Endothelial cell of umbilical vein (primary cell): ENCODE data around the gene PRIM2. TPM values are rescaled to one million over a fixed set of nuclear protein-coding genes. Genes with fewer than 3 reads are reported as not detected.

ENCODE experiments used
- BruUV-seq: library from RNA; stranded (reverse); fragments of 400-500 nt; replicated peaks from 2 replicates; lab custom pipeline; 2021; lab: Mats Ljungman, UMichigan
- CTCF ChIA-PET: fragments of 300-600, 350-600 bp; sonication (Branson Sonifier 250); formaldehyde crosslinking; loops from one replicate; lab custom pipeline; 2021; ENCODE audit warnings: antibody characterized with exemption, inconsistent platforms; lab: Charles Lee
- POLR2A ChIA-PET: fragments of 300-600, 350-600 bp; sonication (Branson Sonifier 250); formaldehyde crosslinking; loops from one replicate; lab custom pipeline; 2021; ENCODE audit warnings: antibody characterized with exemption, inconsistent platforms; lab: Charles Lee
- DNase-seq: peaks from one replicate; pipeline ENCODE4 v3.0.0-alpha.2; 2011; ENCODE audit warnings: low read depth, low spot score
- FAIRE-seq: peaks from 2 replicates; lab custom pipeline; 2011; peaks lifted over from hg19 to GRCh38; lab: Jason Lieb, UNC
- H2AFZ ChIP-seq: 2 replicates; pipeline ENCODE4 v1.6.0; 2012; ENCODE audit warnings: low read depth, low read length, control low read depth, inconsistent platforms
- H3K27ac ChIP-seq: 2 replicates; pipeline ENCODE4 v1.5.1; 2011; ENCODE audit warnings: low read depth, mild to moderate bottlenecking, control low read depth, low read length, moderate library complexity; ENCODE audit not compliant: insufficient read depth
- H3K27me3 ChIP-seq, 2 experiments: 2 replicates each; pipeline versions ENCODE4 v1.6.0 to v1.6.1; 2011; ENCODE audit warnings: low read length in 2 of 2, mixed read lengths in 1 of 2; ENCODE audit not compliant: control insufficient read depth in 2 of 2, insufficient read depth in 2 of 2
- H3K36me3 ChIP-seq, 2 experiments: 2 replicates in 1 of 2; 3 replicates in 1 of 2; pipeline ENCODE4 v1.5.1; 2011; ENCODE audit warnings: low read length in 2 of 2, mild to moderate bottlenecking in 1 of 2, moderate library complexity in 1 of 2; ENCODE audit not compliant: control insufficient read depth in 2 of 2, insufficient read depth in 2 of 2; ENCODE audit errors: extremely low read depth in 1 of 2
- H3K4me1 ChIP-seq: 3 replicates; pipeline ENCODE4 v1.5.1; 2011; ENCODE audit warnings: mild to moderate bottlenecking, low read length; ENCODE audit not compliant: control insufficient read depth, insufficient read depth; ENCODE audit errors: extremely low read depth
- H3K4me2 ChIP-seq: 2 replicates; pipeline ENCODE4 v1.6.1; 2011; ENCODE audit warnings: low read length, control low read depth, mixed read lengths; ENCODE audit not compliant: insufficient read depth
- H3K4me3 ChIP-seq, 3 experiments: fragments of 200-600 bp in 1 of 3; sonication (generic), shearing (Covaris generic) in 1 of 3; replicated peaks in 1 of 3; 2 replicates each; pipeline ENCODE4 v1.5.1; 2011 to 2016; ENCODE audit warnings: control low read depth in 3 of 3, low read length in 3 of 3, mild to moderate bottlenecking in 2 of 3, inconsistent platforms in 1 of 3, low read depth in 1 of 3, moderate library complexity in 1 of 3; ENCODE audit not compliant: insufficient read depth in 1 of 3
- H3K79me2 ChIP-seq: 2 replicates; pipeline ENCODE4 v1.6.0; 2012; ENCODE audit warnings: low read length, inconsistent platforms; ENCODE audit not compliant: control insufficient read depth, insufficient read depth
- H3K9ac ChIP-seq: replicated peaks from 2 replicates; pipeline ENCODE3; 2011; ENCODE audit warnings: low read length, control low read depth; ENCODE audit not compliant: insufficient read depth; ENCODE audit errors: extremely low read depth
- H3K9me1 ChIP-seq: replicated peaks from 3 replicates; pipeline ENCODE4 v1.6.0; 2011; ENCODE audit warnings: mild to moderate bottlenecking, low read length; ENCODE audit not compliant: control insufficient read depth, insufficient read depth; ENCODE audit errors: extremely low read depth
- H3K9me3 ChIP-seq: replicated peaks from 2 replicates; pipeline ENCODE4 v1.5.1; 2012; ENCODE audit warnings: low read length, inconsistent platforms; ENCODE audit not compliant: control insufficient read depth, insufficient read depth
- H4K20me1 ChIP-seq: replicated peaks from 2 replicates; pipeline ENCODE3; 2011; ENCODE audit warnings: mild to moderate bottlenecking, low read length; ENCODE audit not compliant: control insufficient read depth, insufficient read depth; ENCODE audit errors: extremely low read depth
- CTCF ChIP-seq, 2 donors: IDR thresholded peaks; 1 replicate in 1 of 2; 2 replicates in 1 of 2; pipeline ENCODE4 v1.5.1; 2011; ENCODE audit warnings: low read length in 2 of 2, mild to moderate bottlenecking in 2 of 2, moderate library complexity in 2 of 2, control low read depth in 1 of 2, inconsistent platforms in 1 of 2, low read depth in 1 of 2; ENCODE audit not compliant: insufficient read depth in 1 of 2; ENCODE audit errors: extremely low read depth in 1 of 2
- EZH2 ChIP-seq: IDR thresholded peaks from 2 replicates; pipeline ENCODE4 v1.6.1; 2012; ENCODE audit warnings: borderline replicate concordance, low read depth, mild to moderate bottlenecking, moderate library complexity, low read length, inconsistent platforms; ENCODE audit not compliant: severe bottlenecking
- FOS ChIP-seq: IDR thresholded peaks from 2 replicates; pipeline ENCODE4 v1.6.1; 2011; ENCODE audit warnings: mild to moderate bottlenecking, low read length, moderate library complexity, borderline replicate concordance; ENCODE audit not compliant: insufficient read depth
- MAX ChIP-seq: IDR thresholded peaks from 2 replicates; pipeline ENCODE4 v1.6.1; 2011; ENCODE audit not compliant: insufficient read depth, insufficient read length
- MYC ChIP-seq: IDR thresholded peaks from one replicate; pipeline ENCODE4 v1.6.1; 2011; ENCODE audit warnings: mild to moderate bottlenecking, low read depth, low read length
- dilution Hi-C: fragments of 300-500 bp; cut with MboI; formaldehyde crosslinking; loops from one replicate; pipeline ENCODE4 v1.15.0; 2019; ENCODE audit warnings: low sequenced_read_pairs; ENCODE audit not compliant: extremely low pct_ligation_motif_present
- intact Hi-C: fragments of 100-400 bp; cut with micrococcal nuclease; formaldehyde crosslinking; loops from one replicate; pipeline ENCODE4 v1.10.0; 2022
- polyA plus RNA-seq, 4 experiments: library from polyadenylated mRNA; depleted of rRNA in 3 of 4; stranded (reverse) in 3 of 4; unstranded in 1 of 4; fragments of >200 nt; gene quantifications; 2 replicates each; pipeline versions ENCODE4 v1.2.1 to v1.2.3, GENCODE V29; 2011 to 2012; ENCODE audit warnings: missing spikeins in 1 of 4
- total RNA-seq: library from RNA; stranded (reverse); gene quantifications from 2 replicates; pipeline ENCODE4 v1.2.3, GENCODE V29; 2021

Gene PRIM2
- total and polyA plus RNA-seq, 2 donors (not counting 3 experiments of a cell fraction or from before 2014, with no cell fraction given) = 5.3 to 21.0 TPM

GRCh38 chr6:57275384-57275783, 42.0 kb upstream of the PRIM2 start:
- POLR2A ChIA-PET = no interaction called here
- peaks cover 2 to 6% of the 10 kb centered on the region in 2 experiments for H3K27me3 ChIP-seq
- no peak for DNase-seq
- H4K20me1 ChIP-seq = no peaks in the 10 kb centered on the region
- dilution Hi-C loops = no loop called here
- no peaks in the 10 kb centered on the region for H3K9me3 ChIP-seq
- H3K27ac ChIP-seq = no peak overlapping the region
- H3K4me1 ChIP-seq = no peaks in the 10 kb centered on the region
- CTCF ChIA-PET = no interaction called here
- no TSS peak for BruUV-seq
- no peak overlapping the region for H3K9ac ChIP-seq
- no peak overlapping the region for H3K4me2 ChIP-seq
- intact Hi-C loops = no loop called here
- H3K4me3 ChIP-seq = no peak overlapping the region
- TF ChIP-seq CTCF (IDR thresholded peaks at IDR 0.05; ENCODE audit: extremely low read depth in 1 of 2, insufficient read depth in 1 of 2, low read depth in 1 of 2, low read length in 2 of 2) = no peak
- no peaks in the 10 kb centered on the region for H3K9me1 ChIP-seq
- H3K36me3 ChIP-seq = no peaks in the 10 kb centered on the region
- no peak for FAIRE-seq
- no peak overlapping the region for H2AFZ ChIP-seq
- H3K79me2 ChIP-seq = no peaks in the 10 kb centered on the region

- dilution Hi-C loops = no loop called here
- intact Hi-C loops = no loop called here
- no peaks in the 10 kb centered on the region for H3K9me1 ChIP-seq
- H3K4me3 ChIP-seq = no peak overlapping the region
- H3K4me1 ChIP-seq = no peaks in the 10 kb centered on the region
- no peak overlapping the region for H3K9ac ChIP-seq
- H2AFZ ChIP-seq = no peak overlapping the region
- ChIA-PET POLR2A (no interaction called here), CTCF (interaction anchor here (0.9 to 1.4 kb wide), 2 partner anchors 9 to 40 kb away, joined by 3 read pairs; no protein-coding TSS in a partner anchor)
- TF ChIP-seq CTCF (IDR thresholded peaks at IDR 0.05; ENCODE audit: extremely low read depth in 1 of 2, insufficient read depth in 1 of 2, low read depth in 1 of 2, low read length in 2 of 2) = no peak
- no peak for TF ChIP-seq MAX
- no peak for TF ChIP-seq FOS
- no peak for TF ChIP-seq MYC
- TF ChIP-seq EZH2 = no peak
- DNase-seq (no peak), FAIRE-seq (no peak)
- no peaks in the 10 kb centered on the region for H4K20me1 ChIP-seq
- no TSS peak for BruUV-seq
- no peak overlapping the region for H3K27ac ChIP-seq
- H3K9me3 ChIP-seq = no peaks in the 10 kb centered on the region
- no peaks in the 10 kb centered on the region for H3K36me3 ChIP-seq
- H3K27me3 ChIP-seq = peaks cover 2 to 9% of the 10 kb centered on the region in 2 experiments
- H3K4me2 ChIP-seq = no peak overlapping the region
- H3K79me2 ChIP-seq = no peaks in the 10 kb centered on the region
These were observed 40.5 kb upstream of the PRIM2 start for GRCh38 chr6:57276946-57277345.
